GM18519 (cell line): ENCODE results near the gene MARVELD1.

Source experiments
- ATAC-seq: cut with Tn5 transposase; IDR thresholded peaks from one replicate; pipeline ENCODE4 v1.9.1; 2021; ENCODE audit warnings: mild to moderate bottlenecking, moderate library complexity; ENCODE audit not compliant: unreplicated experiment, low FRiP score

MARVELD1 gene

DNA sequence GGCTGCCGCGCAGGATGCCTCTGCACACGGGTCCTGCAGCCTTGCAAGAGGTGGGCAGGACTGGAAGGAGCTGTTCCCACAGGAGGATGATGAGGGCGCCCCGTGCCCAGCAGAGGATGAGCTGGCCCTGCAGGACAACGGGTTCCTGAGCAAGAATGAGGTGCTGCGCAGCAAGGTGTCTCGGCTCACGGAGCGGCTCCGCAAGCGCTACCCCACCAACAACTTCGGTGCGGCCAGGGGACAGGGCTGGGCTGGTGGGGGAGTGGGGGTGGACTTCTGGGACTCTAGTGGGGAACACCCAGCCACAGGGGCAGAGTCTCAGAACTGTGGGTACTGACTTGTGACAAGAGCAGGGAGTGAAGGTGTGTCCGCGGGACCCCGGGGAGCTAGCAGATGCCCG is 39.4 kb downstream of the MARVELD1 start:
- ATAC-seq = no peak

DNA sequence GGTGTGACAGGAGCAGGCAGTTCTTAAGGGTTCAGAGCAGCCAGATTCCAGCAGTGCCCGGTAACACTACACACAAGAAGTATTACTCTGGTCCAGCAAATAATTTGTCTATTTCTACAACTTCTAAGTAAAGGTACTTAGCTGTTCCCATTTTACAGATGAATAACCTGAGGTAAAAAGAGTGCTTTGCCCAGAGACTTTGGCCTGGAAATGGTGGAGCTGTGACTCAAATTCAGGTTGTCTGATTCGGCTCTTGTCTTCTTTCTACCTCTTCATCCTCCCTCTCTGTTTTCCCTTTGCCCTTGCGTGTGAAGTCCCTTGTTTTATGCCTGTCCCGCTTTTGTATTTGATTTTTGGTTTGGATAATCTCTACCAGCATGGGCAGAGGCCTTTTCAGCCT is 41.2 kb downstream of the MARVELD1 start:
- no peak for ATAC-seq

DNA sequence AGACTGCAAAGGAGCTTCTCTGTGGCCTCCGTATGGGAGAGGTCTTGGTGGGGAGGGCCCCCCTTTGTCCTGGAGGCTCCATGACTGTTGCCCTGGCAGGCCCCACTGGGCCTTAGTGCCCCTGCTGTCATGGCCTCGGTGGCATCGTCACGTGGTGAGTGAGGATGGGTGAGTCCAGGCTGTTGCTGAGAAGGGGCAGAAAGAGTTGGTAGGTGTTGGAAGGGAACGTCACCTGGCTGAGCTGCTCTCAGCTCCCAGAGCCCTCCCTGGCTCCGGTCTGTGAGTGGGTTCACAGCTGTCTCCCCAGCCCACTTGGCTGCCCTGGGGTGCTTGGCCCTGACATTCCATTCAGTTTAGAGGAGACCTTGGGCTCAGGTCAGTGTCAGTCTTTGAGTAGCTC is 42.2 kb downstream of the MARVELD1 start:
- ATAC-seq = no peak

DNA sequence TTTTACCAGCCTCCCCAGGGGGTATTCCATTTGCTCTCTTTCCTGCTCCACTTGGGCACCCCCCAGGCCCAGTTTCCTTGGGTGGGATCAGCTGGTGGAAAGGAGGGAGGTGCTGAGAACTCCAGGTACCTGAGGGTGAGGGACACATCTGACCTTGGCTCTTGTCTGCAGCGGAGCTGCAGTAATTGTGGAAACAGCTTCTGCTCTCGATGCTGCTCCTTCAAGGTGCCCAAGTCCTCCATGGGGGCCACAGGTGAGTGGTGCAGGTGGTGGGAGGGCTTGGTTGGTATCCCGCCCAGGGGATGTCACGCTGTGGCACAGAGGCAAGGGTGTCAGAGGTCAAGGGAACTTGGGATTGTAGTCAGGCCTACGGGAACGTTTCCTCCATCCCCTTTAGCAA is 43.9 kb downstream of the MARVELD1 start:
- ATAC-seq = no peak

DNA sequence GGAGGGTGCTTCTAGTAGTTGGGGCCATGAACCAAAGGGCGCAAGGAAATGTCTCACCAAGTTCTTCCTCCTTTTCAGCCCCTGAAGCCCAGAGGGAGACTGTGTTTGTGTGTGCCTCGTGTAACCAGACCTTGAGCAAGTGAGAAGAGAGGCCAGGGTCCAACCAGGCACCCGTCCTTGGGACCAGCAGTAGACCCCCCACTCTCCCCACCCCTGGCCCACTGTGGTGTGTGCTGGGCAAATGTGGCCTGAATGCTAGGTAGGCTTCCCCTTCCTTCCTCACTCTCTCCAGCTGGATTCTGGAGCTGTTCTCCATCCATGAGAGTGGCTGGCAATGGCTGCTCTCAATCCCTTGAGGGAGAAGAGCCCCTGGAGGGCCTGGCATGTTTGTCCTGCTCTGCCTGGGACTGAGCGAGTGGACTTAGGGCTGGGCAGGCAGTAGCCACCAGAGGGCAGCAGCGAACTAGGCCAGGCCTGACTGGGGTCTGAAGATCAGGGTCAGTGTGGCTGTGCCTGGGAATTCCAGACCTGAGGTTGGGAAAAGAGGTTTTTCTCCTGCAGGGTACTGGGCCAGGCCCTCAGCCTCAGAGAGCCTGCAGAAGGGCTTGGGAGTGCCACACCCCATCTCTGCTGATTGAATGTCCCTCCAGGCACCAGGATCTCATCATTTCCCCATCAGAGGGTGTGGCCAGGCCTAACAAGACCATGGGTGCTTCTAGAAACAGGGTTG is 45.8 kb downstream of the MARVELD1 start:
- ATAC-seq = no peak

DNA sequence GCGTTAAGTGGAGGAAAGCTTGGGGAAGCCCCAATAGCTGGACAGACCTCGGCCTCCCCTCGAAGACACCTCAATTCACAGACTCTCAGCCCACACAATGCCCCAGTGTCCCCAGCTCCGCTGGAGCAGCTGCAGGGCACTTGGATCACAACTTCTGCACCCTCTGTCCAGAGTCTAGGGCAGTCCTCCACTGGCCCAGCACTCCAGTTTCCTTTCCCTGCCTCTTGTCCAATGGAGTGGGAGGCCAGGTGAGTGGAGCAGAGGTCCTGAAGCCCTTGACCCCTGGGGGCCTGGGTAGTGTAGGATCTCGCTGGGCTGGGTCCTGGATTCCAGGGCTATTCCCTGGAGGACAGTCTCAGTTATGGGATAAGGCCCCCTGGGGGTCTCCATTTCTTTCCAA is 46.4 kb downstream of the MARVELD1 start:
- no peak for ATAC-seq

DNA sequence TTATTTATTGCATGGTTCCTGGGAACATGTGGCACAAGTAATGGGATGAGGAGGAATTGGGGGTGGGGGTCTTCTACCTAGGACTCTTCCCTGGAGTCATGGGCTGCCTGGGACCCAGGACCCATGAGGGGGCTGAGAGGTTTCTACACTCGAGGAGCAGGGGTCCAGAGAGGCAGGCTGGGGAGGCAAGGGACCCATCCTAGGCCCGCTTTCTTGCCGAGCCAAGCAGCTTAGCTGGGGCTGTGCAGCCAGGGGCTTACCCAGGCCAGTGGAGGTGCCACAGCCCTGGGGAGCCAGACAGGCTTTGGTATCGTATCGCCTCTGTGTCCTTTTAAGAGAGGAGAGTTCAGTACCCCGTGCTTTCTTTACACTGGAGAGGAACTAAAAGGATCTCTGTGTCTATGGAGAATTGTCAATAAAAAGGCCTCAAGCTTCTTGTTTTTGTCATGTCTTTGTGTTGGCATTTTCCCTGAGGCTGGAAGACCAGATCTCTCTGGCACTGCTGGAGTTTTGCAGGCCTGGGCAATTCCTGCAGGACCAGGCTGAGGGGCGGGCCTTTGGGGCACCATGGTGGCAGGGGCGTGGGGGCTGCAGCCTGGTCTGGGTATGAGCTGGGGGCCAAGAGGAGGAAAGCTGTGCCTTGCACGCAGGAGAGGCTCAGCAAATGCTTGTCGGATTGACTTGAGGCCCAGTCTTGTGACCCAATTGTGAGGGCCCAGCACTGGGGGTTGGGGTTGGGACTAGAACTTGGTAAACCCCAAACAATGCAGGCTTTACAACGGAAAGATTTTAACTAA is 47.1 kb downstream of the MARVELD1 start:
- no peak for ATAC-seq

DNA sequence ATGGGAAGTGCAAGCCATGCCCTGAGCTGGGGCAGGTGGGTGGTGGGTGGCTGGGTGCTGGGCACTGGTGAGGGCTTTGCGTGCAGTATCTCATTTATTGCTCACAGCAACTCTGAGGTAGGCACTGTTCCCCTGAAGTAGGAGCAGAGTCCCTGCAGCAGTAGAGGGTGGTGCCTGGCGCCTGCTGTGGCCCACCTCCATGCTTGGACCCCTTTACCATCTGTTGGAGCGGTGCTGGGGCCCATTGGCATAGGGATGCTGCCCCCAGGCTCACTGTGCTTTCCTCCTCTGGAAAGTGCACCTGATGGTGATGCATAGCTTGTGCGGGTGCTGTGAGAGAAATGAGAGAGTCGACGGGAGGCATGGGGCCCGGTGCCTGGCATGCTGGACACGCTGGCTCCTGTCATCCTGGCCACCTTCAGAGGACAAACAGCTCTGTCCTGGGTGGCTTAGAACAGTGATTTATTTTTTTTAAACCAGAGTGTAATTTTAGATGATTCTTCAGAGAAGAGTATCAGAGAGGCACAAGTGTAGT is 47.9 kb downstream of the MARVELD1 start:
- no peak for ATAC-seq

DNA sequence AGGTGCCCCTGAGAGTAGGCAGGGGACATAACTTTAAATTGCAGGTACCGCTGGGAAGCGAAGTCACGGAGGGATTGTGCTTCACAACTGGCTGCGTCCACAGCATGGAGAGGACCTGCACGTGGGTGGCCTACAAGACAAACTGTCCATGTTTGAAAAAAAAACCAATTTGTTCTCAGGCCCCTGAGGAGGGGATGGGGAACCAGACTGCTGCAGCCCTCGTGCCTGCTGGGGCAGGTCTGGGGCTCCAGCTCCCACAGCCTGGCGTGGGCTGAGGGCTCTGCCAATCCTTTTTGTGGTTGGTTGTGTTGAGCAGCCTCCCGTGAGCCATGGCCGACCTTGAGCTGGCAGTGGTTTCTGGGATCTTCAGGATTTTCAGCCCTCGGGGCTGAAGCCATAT is 48.5 kb downstream of the MARVELD1 start:
- ATAC-seq = no peak

DNA sequence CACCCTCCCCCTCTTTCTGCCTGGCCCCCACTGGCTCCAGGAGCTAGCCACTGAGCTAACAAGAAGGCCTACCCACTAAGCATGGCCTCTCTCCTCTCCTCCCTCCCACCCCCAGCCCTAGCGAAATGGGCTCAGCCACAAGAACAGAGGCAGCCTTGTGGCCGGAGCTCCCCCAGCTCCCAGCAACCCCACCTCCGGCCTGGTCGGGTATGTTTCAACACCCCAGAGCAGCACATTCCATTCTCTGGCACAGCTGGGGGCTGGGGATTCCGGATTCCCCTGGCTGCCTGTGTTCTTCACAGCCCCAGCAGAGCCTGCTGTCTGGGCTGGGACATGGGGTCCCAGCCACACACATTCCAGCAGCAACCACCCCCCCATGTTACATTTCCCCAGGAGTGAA is 49.3 kb downstream of the MARVELD1 start:
- no peak for ATAC-seq

DNA sequence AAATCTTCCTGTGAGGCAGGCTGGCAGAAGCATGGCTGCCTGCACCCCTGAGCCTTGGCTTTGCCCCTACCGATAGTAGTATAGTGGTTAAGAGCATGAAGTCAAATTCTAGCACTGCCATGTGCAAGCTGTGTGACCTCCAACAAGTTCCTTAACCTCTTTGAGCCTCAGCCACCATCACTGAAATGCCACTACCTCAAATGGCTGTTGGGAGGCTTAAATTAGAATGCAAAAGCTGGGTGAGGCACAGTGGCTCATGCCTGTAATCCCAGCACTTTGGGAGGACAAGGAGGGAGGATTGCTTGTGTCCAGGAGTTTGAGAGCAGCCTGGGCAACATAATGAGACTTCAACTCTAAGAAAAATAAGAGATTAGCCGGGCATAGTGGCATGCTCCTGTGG is 49.9 kb downstream of the MARVELD1 start:
- no peak for ATAC-seq

DNA sequence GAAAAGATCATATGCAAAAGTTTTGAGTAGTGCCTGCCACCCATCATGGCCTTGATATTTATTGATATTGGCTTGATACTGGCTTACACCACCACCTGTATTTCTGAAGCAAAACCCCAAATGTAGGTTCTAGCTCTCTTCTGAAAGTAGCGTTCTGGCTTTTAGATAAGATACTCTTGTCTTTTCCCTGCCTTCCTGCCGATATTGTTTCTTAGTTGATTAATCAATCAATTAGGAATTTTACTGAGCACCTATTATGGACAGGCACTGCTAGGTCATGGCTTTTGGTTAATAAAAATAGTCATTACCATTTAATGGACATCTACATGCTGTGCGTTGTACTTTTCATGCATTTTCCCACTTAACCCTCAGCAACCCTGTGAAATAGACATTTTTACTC is 50.4 kb downstream of the MARVELD1 start:
- no peak for ATAC-seq

DNA sequence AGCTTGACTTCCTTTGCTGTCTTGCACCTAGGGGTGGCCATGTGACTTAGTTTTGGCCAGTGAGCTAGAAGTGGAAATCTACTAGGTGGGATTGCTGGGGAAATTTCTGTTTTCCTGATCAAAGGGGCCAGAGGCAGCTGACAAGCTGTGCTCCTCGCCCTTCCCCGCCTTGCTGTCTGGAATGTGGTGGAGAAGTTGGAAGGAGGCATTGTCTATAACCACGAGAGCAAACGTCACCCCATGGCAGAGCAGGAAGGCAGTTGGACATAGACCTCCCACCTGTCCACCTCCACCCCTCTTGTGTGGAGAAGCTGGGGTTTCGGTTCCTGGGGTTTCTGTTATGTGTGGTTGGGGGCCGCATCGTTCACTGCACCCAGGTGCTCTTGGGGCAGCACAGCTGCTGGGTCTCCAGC is 51.0 kb downstream of the MARVELD1 start:
- no peak for ATAC-seq

DNA sequence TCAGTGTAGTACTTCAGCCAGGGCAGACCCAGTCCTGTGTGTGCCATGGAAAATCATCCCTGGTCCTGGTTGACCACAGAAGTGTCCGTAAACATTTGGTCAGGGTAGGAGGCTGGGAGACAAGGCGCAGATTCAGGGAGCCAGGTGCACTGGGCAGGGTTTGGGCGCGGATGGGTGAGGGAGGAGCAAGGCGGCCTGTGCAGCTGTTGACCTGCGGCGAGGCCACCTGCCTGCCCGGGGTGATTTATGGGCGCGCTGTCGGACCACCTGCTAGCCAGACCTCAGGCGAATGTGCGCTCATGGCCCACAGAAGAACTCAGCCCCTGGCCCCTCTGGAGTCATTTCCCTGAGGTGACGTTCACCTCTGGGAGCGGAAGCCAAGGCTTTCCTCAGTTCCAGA is 51.7 kb downstream of the MARVELD1 start:
- no peak for ATAC-seq

DNA sequence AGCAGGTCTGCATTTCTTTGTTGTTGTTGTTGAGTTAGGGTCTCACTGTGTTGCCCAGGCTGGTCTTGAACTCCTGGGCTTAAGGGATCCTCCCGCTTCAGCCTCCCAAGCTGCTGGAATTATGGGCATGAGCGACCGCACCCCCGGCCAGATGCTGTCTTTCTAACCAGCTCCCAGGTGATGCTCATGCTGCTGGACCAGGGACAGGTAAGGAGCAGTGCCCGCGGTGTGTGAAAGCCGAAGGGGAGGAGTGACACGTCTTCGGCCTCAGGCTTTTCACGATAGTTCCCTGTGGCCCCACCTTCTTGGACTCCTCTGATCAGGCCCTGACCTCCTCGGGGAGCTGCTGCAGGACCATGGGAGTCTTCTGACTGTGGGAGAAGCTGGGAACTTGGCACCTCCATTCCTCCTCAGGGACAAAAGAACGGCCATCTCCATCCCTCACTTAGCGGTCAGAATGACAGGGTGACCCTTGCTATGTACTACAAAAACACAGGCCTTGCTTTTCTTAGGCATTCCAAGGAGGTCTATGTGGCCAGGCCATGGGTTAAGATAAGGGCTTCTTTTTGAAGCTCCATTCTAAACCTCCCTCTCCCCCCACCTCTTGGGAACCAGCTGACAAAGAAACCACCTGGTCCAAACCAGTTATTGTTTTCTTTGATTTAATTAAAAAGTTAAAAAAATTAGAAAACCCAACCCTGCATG is 52.7 kb downstream of the MARVELD1 start:
- ATAC-seq = no peak

DNA sequence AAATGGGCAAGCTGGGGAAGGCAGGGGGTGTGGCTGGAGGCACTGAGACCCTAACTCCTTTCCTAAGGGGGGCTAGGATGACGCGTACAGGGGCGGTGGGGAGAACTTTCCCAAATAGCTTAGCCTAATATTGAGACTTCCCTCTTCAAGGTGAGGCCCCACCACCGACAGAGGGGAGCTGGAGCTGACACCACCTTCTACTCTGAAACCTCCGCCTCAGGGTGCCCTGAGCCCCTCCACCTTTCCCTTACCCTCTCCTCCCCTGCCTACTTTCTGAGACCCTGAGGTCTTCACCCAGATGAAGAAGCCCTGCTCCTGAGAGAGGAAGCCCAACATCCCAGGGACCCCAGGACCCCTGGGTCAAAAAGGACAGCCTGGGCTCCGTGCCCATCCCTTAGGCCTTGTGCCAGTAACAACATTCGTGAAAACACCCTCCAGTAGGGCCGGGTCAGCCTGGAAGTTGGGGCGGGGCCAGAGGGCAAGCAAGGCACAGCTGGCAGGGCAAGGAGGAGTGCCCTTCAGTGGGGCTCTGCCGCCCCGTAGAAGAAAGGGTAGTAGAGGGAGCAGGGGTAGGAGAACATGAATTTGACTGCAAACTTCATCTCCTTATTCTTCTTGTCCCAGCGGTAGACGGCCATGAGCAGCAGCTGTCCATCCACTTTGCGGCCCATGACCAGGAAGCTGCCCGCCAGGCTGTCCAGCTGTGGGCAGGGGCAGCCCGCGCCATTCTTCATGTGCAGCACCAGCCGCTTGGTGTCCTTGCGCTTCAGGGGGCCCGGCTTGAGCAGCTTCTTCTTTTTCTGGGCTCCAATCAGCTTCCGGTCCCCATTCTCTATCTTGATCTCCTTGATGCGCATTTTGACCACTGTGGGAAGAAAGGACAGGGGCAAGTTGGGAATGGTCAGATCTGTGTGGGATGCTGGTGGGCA is 53.7 kb downstream of the MARVELD1 start:
- ATAC-seq = no peak
